BE2C (cell line): Measurements from ENCODE around the gene TXNDC2.
"Not testable (repeated sequence)": the region's sequence is repeated elsewhere in the genome, so short reads cannot be mapped to it uniquely, and the experiment has no call there.

Experiments used
- DNase-seq: peaks from one replicate; pipeline ENCODE4 v3.0.0-alpha.2; 2020
- H3K27me3 ChIP-seq: fragments of 250-450 bp; sonication (Bioruptor Pico); 2 replicates; pipeline ENCODE4 v1.5.1; 2020; ENCODE audit warnings: mild to moderate bottlenecking
- H3K36me3 ChIP-seq: fragments of 250-450 bp; sonication (Bioruptor Pico); 2 replicates; pipeline ENCODE4 v1.5.1; 2020; ENCODE audit warnings: mild to moderate bottlenecking
- H3K4me1 ChIP-seq: fragments of 250-450 bp; sonication (Bioruptor Pico); 2 replicates; pipeline ENCODE4 v1.5.1; 2020
- H3K4me3 ChIP-seq: 2 replicates; pipeline ENCODE4 v1.5.1; 2011; ENCODE audit warnings: low read depth, low read length
- H3K9me3 ChIP-seq: fragments of 250-450 bp; sonication (Bioruptor Pico); 2 replicates; pipeline ENCODE4 v1.5.1; 2020
- TF ChIP-seq, protein P1 (sequence below): IDR thresholded peaks from 2 replicates; pipeline ENCODE4 v1.5.1; 2012; ENCODE audit warnings: mild to moderate bottlenecking, low read depth, low read length

The TXNDC2 gene

DNA sequence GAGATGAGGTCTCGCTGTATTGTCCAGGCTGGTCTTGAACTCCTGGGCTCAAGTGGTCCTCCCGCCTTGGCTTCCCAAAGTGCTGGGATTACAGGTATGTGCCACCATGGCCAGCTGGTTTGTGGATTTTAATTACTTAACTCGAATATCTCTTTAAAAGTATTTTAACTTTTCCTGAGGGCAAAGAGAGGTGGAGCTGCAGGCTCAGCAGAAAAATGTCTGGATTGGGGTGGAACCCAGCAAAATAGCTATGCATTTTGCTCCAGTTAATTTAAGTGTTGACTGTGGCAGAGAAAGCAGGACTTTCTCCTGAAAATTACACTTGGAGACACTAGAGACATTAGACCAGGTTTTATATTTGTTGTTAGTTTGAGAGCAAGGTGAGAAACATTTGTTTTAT lies 35.5 kb upstream of the TXNDC2 start:
- TF ChIP-seq, protein P1, sequence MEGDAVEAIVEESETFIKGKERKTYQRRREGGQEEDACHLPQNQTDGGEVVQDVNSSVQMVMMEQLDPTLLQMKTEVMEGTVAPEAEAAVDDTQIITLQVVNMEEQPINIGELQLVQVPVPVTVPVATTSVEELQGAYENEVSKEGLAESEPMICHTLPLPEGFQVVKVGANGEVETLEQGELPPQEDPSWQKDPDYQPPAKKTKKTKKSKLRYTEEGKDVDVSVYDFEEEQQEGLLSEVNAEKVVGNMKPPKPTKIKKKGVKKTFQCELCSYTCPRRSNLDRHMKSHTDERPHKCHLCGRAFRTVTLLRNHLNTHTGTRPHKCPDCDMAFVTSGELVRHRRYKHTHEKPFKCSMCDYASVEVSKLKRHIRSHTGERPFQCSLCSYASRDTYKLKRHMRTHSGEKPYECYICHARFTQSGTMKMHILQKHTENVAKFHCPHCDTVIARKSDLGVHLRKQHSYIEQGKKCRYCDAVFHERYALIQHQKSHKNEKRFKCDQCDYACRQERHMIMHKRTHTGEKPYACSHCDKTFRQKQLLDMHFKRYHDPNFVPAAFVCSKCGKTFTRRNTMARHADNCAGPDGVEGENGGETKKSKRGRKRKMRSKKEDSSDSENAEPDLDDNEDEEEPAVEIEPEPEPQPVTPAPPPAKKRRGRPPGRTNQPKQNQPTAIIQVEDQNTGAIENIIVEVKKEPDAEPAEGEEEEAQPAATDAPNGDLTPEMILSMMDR = no peak
- Histone ChIP-seq H3K4me3 (no peak overlapping the region), H3K36me3 (no peaks in the 10 kb centered on the region), H3K9me3 (no peaks in the 10 kb centered on the region), H3K4me1 (no peaks in the 10 kb centered on the region), H3K27me3 (no peaks in the 10 kb centered on the region)
- DNase-seq = no peak

DNA sequence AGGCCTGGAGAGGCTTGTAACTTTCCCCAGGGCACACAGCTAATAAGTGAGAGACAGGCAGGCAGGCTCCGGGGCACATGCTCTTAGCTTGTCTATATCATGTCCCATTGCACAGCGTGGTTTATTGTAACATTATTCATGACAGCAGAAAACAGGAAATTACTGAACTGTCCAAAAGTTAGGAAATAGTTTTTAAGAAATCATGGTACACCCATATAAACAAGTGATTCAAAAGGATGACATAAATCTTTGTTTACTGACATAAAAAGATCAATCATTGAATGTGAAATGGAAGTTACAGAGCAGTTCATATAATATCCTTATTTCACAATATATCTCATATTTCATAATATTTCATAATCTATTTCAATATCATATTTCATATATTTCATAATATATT lies 34.3 kb upstream of the TXNDC2 start:
- Histone ChIP-seq H3K4me3 (no peak overlapping the region), H3K27me3 (no peaks in the 10 kb centered on the region), H3K4me1 (no peaks in the 10 kb centered on the region), H3K36me3 (no peaks in the 10 kb centered on the region), H3K9me3 (no peaks in the 10 kb centered on the region)
- DNase-seq = no peak
- TF ChIP-seq, protein P1 = no peak

DNA sequence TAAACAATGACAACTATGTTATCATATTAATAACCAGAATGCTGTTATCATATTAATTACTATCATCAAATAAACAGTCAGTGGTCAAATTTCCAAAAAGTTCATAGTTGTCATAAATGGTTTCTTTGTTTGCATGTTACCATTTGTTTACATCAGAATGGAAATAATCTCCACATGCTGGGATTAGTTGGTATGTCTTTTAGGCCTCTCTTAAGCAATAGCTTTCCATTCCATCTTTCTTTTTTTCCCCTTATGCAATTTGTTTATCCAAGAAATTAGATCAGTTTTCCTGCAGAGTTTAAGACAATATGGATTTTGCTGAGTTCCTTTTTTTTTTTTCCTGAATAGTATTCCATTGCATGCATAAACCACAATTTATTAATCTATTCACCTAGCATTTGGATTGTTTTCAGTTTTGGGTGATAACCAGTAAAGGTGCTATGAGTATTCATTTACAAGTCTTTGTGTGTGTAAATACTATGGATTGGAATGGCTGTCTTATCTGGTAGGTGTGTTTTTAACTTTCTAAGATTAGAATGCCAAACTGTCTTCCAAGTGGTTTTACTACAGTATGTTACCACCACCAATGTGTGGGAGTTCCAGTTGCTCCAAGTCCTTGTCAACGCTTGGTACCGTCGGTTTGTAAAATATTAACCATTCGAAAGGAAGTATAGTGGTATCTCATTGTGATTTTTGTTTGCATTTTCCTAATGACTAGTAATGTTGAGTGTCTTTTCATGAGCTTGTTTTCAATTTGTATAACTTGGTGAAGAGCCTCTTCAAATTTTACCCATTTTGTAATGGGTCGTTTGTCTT lies 33.3 kb upstream of the TXNDC2 start:
- Histone ChIP-seq H3K36me3 (no peaks in the 10 kb centered on the region), H3K9me3 (no peaks in the 10 kb centered on the region), H3K27me3 (no peaks in the 10 kb centered on the region), H3K4me1 (no peaks in the 10 kb centered on the region), H3K4me3 (no peak overlapping the region)
- TF ChIP-seq, protein P1 = no peak
- no peak for DNase-seq

DNA sequence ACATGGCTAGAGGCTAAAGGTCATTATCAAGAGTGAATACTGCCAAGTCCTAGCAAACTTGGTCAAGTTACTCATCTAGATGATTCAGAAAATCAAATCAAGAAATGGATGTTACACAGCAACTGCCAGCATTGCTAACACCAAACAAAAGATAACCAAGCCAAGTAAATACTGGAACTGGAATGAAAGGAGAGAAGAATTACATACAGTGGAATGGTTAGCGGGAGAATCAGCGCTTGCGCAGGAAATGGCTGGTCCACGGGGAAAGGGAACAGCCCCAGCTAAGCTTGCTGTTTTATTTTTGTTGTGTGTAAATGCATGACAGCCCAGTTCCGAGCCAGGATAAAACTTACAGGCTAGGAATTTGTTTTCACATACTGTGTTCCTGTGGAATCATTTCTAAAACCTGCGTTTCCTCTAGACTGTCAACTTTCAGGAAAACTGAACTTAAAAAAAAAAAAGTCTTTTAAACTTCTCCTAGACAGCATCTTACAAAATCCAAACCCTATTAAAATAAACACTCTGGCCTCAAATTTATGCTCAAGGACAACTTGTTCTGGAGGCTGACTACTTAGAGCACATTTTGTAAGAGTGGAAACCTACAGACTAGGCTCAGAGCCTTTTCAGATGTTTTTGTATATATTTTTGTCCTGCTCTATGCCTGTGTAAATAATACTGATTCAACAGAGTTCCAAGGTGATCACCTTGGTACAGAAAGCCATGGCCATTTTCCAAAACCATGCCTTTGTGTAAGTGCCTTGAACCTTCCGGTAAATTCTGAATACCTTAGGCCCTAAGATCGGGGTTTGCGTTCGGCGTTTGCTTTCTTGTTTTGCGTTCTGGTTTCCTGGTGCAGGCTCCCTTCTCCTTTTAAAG lies 30.7 kb upstream of the TXNDC2 start:
- no peak for DNase-seq
- Histone ChIP-seq H3K4me3 (no peak overlapping the region), H3K4me1 (no peaks in the 10 kb centered on the region), H3K9me3 (no peaks in the 10 kb centered on the region), H3K27me3 (no peaks in the 10 kb centered on the region), H3K36me3 (no peaks in the 10 kb centered on the region)
- TF ChIP-seq, protein P1 = no peak

DNA sequence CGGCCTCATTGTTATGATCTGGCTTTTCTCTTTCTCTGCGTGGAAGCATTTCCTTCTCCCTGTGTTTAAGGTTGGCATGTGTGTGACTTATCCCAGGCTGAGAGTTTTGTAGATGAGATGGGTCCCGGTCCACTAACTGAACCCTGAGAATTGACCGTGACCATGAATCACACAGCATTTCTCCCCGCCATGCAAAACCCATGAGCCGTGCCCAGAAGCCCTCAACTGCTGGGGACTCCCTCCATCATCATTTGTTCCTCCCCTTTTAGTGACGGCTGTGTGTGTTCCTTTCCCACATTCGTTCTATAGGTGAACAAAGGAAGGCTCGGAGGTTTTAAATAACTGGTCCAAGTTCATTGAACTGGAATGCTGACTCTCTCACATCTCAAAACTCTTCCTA lies 30.1 kb upstream of the TXNDC2 start:
- H3K9me3 ChIP-seq = no peaks in the 10 kb centered on the region
- no peak for DNase-seq
- H3K36me3 ChIP-seq = no peaks in the 10 kb centered on the region
- TF ChIP-seq, protein P1 = no peak
- H3K4me1 ChIP-seq = no peaks in the 10 kb centered on the region
- H3K4me3 ChIP-seq = no peak overlapping the region
- no peaks in the 10 kb centered on the region for H3K27me3 ChIP-seq

DNA sequence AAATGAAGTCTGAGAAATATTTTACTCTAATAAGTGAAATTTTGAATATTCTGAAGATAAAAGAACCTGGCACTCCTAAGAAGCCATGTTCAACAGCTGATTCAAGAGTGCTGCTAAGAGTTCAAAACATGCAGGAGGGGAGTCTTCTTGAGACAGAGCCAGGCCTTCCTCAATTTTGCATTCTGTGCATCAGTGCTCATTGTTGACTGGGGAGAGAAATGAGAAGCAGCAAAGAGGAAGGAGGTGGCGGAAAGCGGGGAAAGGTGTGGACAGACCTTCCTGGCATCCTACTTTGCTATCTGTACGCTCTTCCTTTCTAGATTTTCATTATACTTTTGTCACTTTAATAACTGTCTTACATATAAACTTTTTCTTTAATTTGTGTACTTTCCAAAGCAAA lies 29.7 kb upstream of the TXNDC2 start:
- Histone ChIP-seq H3K27me3 (no peaks in the 10 kb centered on the region), H3K4me3 (no peak overlapping the region), H3K4me1 (no peaks in the 10 kb centered on the region), H3K36me3 (no peaks in the 10 kb centered on the region), H3K9me3 (no peaks in the 10 kb centered on the region)
- TF ChIP-seq, protein P1 = no peak
- no peak for DNase-seq

DNA sequence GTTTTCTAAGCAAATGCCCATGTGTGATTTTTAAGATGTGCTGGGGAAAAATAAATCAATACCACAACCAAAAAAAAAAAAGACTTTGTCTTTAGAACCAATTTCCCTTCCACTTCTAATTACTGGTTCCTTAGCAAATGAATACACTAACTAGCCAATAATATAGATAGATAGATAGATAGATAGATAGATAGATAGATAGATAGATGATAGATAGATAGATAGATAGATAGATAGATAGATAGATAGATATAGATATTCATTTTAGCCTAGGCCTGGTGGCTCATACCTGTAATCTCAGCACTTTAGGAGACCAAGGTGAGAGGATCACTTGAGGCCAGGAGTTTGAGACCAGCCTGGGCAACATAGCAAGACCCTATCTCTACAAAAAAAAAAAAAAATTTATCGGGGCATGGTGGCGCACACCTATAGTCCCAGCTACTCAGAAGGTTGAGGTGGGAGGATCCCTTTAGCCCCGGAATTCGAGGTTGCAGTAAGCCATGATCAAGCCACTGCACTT lies 28.2 kb upstream of the TXNDC2 start:
- not testable (repeated sequence) for H3K27me3 ChIP-seq, H3K9me3 ChIP-seq, H3K4me1 ChIP-seq, H3K36me3 ChIP-seq, DNase-seq, H3K4me3 ChIP-seq
